K562 (cell line): ENCODE results near the gene TMEM107. TPM values are rescaled to one million over a fixed set of nuclear protein-coding genes. Genes with fewer than 3 reads are reported as not detected.

Experiments
- ASH1L ChIP-seq: fragments of 450-650 bp; IDR thresholded peaks from 2 replicates; pipeline ENCODE4 v1.6.1; 2018; ENCODE audit warnings: borderline replicate concordance, mild to moderate bottlenecking, low read depth; ENCODE audit not compliant: partially characterized antibody
- ATF6 ChIP-seq: sonication (generic); formaldehyde crosslinking; IDR thresholded peaks from 2 replicates; pipeline ENCODE4 v1.4.0; 2020; ENCODE audit warnings: mild to moderate bottlenecking, missing genetic modification reagents
- CREB3L1 ChIP-seq: fragments of 450-650 bp; IDR thresholded peaks from 2 replicates; pipeline ENCODE4 v1.6.1; 2014; ENCODE audit warnings: low read depth, mild to moderate bottlenecking, moderate library complexity, borderline replicate concordance
- RB1 ChIP-seq: fragments of 450-650 bp; IDR thresholded peaks from 2 replicates; pipeline ENCODE4 v1.6.1; 2017; ENCODE audit warnings: low read depth, mild to moderate bottlenecking
- SMARCA4 ChIP-seq: fragments of 450-650 bp; IDR thresholded peaks from 2 replicates; pipeline ENCODE4 v1.6.1; 2016
- ZFP91 ChIP-seq: sonication (generic); formaldehyde crosslinking; IDR thresholded peaks from 2 replicates; pipeline ENCODE4 v1.8.0; 2022; ENCODE audit warnings: mild to moderate bottlenecking, missing genetic modification reagents
- ZNF589 ChIP-seq: fragments of 200-800 bp; sonication (Bioruptor generic); IDR thresholded peaks from 2 replicates; pipeline ENCODE4 v1.6.1; 2016; ENCODE audit warnings: low read depth, missing genetic modification characterization, missing compliant biosample characterization
- polyA plus RNA-seq, 8 experiments: library from polyadenylated mRNA; depleted of rRNA in 4 of 8; stranded (reverse) in 5 of 8; unstranded in 3 of 8; fragments of >200 nt; fragmentation: Nextera tagmentation in 2 of 8; fragmentation: Illumina TruSeq in 1 of 8; extraction: Ambion mirVana in 2 of 8; extraction: Trizol in 1 of 8; gene quantifications; 2 replicates each; pipeline versions ENCODE4 v1.2.1 to v1.2.3, GENCODE V29; 2011 to 2014; ENCODE audit warnings: inconsistent platforms in 1 of 8, missing spikeins in 1 of 8
- total RNA-seq, 7 experiments: library from RNA; depleted of rRNA in 6 of 7; stranded (reverse); fragments of >200 nt in 6 of 7; fragmentation: Illumina TruSeq in 2 of 7; extraction: Trizol in 2 of 7; gene quantifications; 2 replicates each; pipeline versions ENCODE4 v1.2.1 to v1.2.3, GENCODE V29; 2011 to 2021; ENCODE audit warnings: low replicate concordance in 1 of 7
- TF ChIP-seq, protein P1 (sequence below): sonication (generic); formaldehyde crosslinking; IDR thresholded peaks from 2 replicates; pipeline ENCODE4 v1.8.0; 2022; ENCODE audit warnings: missing genetic modification reagents, mild to moderate bottlenecking, moderate library complexity, borderline replicate concordance
- TF ChIP-seq, protein P2 (sequence below): sonication (generic); formaldehyde crosslinking; IDR thresholded peaks from 2 replicates; pipeline ENCODE4 v1.8.0; 2022; ENCODE audit warnings: mild to moderate bottlenecking, low read depth, missing genetic modification reagents

Gene TMEM107
- total and polyA plus RNA-seq, 9 of the 15 experiments (the other 6 are each of a cell fraction or from before 2014, with no cell fraction given): 7.1 to 26.2 (median 16.9) TPM

DNA sequence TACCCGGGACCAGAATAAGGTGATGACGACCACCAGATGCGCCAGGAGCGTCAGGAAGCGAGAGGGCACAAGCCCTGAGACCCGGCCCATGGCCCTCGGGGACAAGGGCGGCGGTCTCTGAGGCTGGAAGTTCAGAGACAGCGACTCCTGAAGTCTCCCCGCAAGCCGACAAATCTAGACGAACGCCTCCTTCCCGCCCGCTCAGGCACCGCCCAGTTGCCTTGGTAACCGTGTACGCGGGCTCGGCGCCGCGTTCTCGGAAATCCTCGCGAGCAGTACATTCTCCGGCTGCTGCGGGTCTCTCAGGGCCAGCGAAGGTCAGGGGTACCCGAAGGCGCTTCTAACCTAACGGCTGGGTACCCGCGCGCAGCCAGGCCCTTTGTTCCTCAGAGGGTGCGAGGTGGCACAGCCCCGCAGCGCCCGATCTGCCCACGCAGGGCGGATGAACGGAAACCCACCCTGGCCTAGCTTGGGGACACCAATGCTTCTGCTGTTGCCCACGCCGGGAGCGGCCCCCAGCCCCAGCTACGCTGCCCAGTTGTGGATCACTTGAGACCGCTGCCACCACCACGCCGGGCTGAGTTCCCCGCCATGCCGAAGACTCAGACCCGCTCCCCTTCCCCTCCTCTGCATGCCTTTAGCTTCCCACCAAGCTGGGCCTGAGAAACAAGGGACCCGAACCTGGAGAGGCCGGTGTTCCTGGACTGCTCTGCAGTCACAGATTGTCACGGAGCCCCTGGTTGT, at the start of gene TMEM107 (continued):
- TF ChIP-seq CREB3L1: 0 out of 2 replicates have a peak, but pooled peaks have one; percentile 38
- no peak for TF ChIP-seq ZFP91 (CRISPR knock-in tag)
- TF ChIP-seq, protein P1, sequence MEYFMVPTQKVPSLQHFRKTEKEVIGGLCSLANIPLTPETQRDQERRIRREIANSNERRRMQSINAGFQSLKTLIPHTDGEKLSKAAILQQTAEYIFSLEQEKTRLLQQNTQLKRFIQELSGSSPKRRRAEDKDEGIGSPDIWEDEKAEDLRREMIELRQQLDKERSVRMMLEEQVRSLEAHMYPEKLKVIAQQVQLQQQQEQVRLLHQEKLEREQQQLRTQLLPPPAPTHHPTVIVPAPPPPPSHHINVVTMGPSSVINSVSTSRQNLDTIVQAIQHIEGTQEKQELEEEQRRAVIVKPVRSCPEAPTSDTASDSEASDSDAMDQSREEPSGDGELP (CRISPR knock-in tag): peak; percentile 62; the same call in 1 of the 2 replicates
- peak; percentile 70; the same call in 1 of the 2 replicates for TF ChIP-seq RB1
- 0 out of 2 replicates have a peak, but pooled peaks have one; percentile 11 for TF ChIP-seq SMARCA4
- TF ChIP-seq, protein P2, sequence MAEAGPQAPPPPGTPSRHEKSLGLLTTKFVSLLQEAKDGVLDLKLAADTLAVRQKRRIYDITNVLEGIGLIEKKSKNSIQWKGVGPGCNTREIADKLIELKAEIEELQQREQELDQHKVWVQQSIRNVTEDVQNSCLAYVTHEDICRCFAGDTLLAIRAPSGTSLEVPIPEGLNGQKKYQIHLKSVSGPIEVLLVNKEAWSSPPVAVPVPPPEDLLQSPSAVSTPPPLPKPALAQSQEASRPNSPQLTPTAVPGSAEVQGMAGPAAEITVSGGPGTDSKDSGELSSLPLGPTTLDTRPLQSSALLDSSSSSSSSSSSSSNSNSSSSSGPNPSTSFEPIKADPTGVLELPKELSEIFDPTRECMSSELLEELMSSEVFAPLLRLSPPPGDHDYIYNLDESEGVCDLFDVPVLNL (CRISPR knock-in tag): peak; percentile 60; the same call in 1 of the 2 replicates
- TF ChIP-seq ZNF589 (CRISPR knock-in tag): no peak
- TF ChIP-seq ASH1L: no peak
- TF ChIP-seq ATF6: no peak
